GM12875 (cell line): ENCODE data around the gene TRMT112.
"Not testable (repeated sequence)": the region's sequence is repeated elsewhere in the genome, so short reads cannot be mapped to it uniquely, and the experiment has no call there.

ENCODE experiments used
- H3K4me3 ChIP-seq: one replicate; pipeline ENCODE4 v1.5.1; 2011; ENCODE audit warnings: low read depth, low read length, control low read depth
- TF ChIP-seq, protein P1 (sequence below): IDR thresholded peaks from 2 replicates; pipeline ENCODE4 v1.5.1; 2011; ENCODE audit warnings: low read depth, mild to moderate bottlenecking, control low read depth, inconsistent platforms, low read length, moderate library complexity, borderline replicate concordance; ENCODE audit not compliant: insufficient read depth

The TRMT112 gene

DNA sequence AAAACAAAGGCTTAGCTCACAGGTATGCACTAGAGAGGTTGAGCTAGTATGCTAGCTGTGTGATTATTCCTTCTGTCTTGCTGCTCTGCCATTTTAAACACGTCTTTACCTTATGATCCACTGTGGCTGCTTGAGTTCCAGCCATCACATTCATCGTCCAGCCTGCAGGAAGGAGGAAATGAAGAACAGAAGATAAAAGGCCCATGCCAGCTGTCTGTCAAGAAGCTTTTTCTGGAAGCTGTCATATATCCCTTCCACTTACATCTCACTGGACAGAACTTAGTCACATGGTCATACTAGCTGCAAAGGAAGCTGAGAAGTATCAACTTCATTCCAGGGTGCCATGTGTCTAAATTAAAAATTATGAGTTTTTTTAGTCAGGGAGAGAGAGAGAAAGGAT, 10.0 kb upstream of the TRMT112 start:
- TF ChIP-seq, protein P1, sequence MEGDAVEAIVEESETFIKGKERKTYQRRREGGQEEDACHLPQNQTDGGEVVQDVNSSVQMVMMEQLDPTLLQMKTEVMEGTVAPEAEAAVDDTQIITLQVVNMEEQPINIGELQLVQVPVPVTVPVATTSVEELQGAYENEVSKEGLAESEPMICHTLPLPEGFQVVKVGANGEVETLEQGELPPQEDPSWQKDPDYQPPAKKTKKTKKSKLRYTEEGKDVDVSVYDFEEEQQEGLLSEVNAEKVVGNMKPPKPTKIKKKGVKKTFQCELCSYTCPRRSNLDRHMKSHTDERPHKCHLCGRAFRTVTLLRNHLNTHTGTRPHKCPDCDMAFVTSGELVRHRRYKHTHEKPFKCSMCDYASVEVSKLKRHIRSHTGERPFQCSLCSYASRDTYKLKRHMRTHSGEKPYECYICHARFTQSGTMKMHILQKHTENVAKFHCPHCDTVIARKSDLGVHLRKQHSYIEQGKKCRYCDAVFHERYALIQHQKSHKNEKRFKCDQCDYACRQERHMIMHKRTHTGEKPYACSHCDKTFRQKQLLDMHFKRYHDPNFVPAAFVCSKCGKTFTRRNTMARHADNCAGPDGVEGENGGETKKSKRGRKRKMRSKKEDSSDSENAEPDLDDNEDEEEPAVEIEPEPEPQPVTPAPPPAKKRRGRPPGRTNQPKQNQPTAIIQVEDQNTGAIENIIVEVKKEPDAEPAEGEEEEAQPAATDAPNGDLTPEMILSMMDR, result no peak
- H3K4me3 ChIP-seq, result no peak overlapping the region

- TF ChIP-seq, protein P1, result no peak
- H3K4me3 ChIP-seq, result no peak overlapping the region
These were observed 7.5 kb upstream of the TRMT112 start for GRCh38 chr11:64324692-64325469.

GRCh38 chr11:64323984-64324383, 6.6 kb upstream of the TRMT112 start:
- not testable (repeated sequence) for H3K4me3 ChIP-seq

GRCh38 chr11:64323373-64323772, 6.0 kb upstream of the TRMT112 start:
- TF ChIP-seq, protein P1, result no peak
- no peak overlapping the region for H3K4me3 ChIP-seq

DNA sequence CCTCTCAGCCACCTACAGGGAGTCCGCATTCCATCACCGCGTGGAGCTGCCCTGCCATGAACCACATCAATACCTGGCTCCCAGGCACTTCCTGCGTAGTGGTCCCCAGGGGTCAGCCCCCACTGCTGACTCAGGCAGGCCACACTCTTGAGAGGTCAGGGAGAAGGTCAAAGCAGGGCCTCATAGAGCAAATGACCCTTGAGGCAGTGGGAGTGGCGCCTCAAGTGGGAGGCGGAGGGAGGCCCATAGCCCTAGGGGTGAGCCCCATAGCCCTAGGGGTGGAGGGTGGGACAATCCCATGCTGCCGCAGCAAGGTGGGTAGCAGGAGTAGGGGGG, 5.5 kb upstream of the TRMT112 start:
- no peak overlapping the region for H3K4me3 ChIP-seq
- TF ChIP-seq, protein P1, result no peak

GRCh38 chr11:64321533-64321932, 4.2 kb upstream of the TRMT112 start:
- TF ChIP-seq, protein P1, result no peak
- no peak overlapping the region for H3K4me3 ChIP-seq

- TF ChIP-seq, protein P1, result no peak
- no peak overlapping the region for H3K4me3 ChIP-seq
These were observed 3.7 kb upstream of the TRMT112 start for GRCh38 chr11:64321026-64321425.
